ENCODE data around the gene ARHGAP28. TPM values are rescaled to one million over a fixed set of nuclear protein-coding genes. Genes with fewer than 3 reads are reported as not detected.
A peak's percentile ranks its signal among the peaks of the same experiment; 100 is the strongest.

ARHGAP28 gene
- total RNA-seq, 1 experiment from 2014 or later = 9.2 TPM

DNA sequence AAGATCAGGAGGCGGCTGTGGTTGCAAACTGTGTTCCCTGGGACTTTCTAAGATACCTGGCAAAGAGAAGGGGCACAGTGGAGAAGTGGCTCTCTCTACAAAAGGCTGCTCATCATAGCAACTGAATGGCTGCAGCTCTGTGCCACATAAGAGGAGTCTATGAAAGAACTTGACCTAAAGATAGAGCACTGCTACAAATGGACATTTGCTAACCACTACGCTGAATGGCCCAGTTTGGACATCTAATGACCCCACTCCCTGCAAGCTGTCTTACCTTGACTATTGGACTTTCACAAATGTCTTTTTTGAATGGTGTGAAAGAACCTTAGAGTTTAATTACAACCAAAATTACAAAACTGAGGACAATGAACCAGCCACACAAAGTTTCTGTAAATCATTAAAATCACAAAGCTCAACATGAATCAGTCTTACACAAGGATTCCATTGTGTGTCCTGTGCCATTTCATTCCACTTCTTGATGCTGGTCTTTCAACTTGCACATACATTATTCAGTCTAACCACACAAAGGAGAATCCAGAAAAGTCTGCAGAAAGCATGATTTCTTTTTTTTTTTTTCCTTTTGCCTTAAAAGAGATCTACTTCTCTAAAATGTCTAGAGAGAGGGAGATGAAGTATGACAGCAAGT lies 234.1 kb downstream of the ARHGAP28 start:
- Histone ChIP-seq H4K91ac (ENCODE audit: insufficient read length, low read depth, low read length) (no peak overlapping the region), H3K27ac (ENCODE audit: insufficient read length, low read depth, low read length) (no peak overlapping the region), H3K23me2 (ENCODE audit: insufficient read length, low read depth, low read length, poor library complexity, severe bottlenecking) (no peaks in the 10 kb centered on the region), H2AFZ (ENCODE audit: low read length) (no peak overlapping the region), H4K20me1 (ENCODE audit: control insufficient read depth, insufficient read depth, insufficient read length) (no peaks in the 10 kb centered on the region), H3T11ph (ENCODE audit: low read length) (no peak overlapping the region), H3K79me2 (ENCODE audit: insufficient read depth, low read length) (no peaks in the 10 kb centered on the region), H3K14ac (ENCODE audit: insufficient read depth, low read length) (no peak overlapping the region), H2BK5ac (ENCODE audit: insufficient read length, low read length) (no peak overlapping the region), H3K79me1 (ENCODE audit: insufficient read depth, low read depth, low read length, poor library complexity, severe bottlenecking) (no peaks in the 10 kb centered on the region), H3K27me3 (ENCODE audit: insufficient read depth, low read length) (no peaks in the 10 kb centered on the region), H4K8ac (replicated peaks; ENCODE audit: insufficient read length, low read depth, low read length) (no peak overlapping the region), H3K18ac (ENCODE audit: insufficient read length, low read depth, low read length) (no peak overlapping the region), H3K56ac (ENCODE audit: insufficient read length, low read depth, low read length) (no peak overlapping the region), H3K9ac (ENCODE audit: extremely low read depth, insufficient read length, low read length) (no peak overlapping the region), H3K4ac (ENCODE audit: low read depth, low read length) (no peak overlapping the region), H3K9me3 (ENCODE audit: control insufficient read depth, low read depth, low read length) (no peaks in the 10 kb centered on the region), H2BK15ac (ENCODE audit: low read depth, low read length) (no peak overlapping the region), H2BK20ac (ENCODE audit: low read depth, low read length, poor library complexity, severe bottlenecking) (no peak overlapping the region), H2AK5ac (ENCODE audit: insufficient read length, low read length) (no peak overlapping the region), H3K23ac (ENCODE audit: insufficient read length, low read depth, low read length) (no peak overlapping the region), H2BK12ac (ENCODE audit: insufficient read length, low read depth, low read length) (no peak overlapping the region), H3K4me2 (ENCODE audit: insufficient read depth, insufficient read length, low read length) (no peak overlapping the region), H3K4me1 (ENCODE audit: insufficient read depth, low read length) (no peaks in the 10 kb centered on the region), H4K5ac (ENCODE audit: insufficient read length, low read depth, low read length) (no peak overlapping the region), H2BK120ac (ENCODE audit: low read depth, low read length, poor library complexity, severe bottlenecking) (no peak overlapping the region)
- H3K27me3 Mint-ChIP-seq (ENCODE audit: low read depth) = no peaks in the 10 kb centered on the region; the same call in 1 of the 2 replicates
- TF ChIP-seq, protein P1, sequence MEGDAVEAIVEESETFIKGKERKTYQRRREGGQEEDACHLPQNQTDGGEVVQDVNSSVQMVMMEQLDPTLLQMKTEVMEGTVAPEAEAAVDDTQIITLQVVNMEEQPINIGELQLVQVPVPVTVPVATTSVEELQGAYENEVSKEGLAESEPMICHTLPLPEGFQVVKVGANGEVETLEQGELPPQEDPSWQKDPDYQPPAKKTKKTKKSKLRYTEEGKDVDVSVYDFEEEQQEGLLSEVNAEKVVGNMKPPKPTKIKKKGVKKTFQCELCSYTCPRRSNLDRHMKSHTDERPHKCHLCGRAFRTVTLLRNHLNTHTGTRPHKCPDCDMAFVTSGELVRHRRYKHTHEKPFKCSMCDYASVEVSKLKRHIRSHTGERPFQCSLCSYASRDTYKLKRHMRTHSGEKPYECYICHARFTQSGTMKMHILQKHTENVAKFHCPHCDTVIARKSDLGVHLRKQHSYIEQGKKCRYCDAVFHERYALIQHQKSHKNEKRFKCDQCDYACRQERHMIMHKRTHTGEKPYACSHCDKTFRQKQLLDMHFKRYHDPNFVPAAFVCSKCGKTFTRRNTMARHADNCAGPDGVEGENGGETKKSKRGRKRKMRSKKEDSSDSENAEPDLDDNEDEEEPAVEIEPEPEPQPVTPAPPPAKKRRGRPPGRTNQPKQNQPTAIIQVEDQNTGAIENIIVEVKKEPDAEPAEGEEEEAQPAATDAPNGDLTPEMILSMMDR (conservative IDR thresholded peaks at IDR 0.05) = no peak
- peaks cover 40 to 55% (median 50%) of the 10 kb centered on the region in 3 experiments for H3K36me3 Mint-ChIP-seq (ENCODE audit: insufficient read depth in 1 of 3, low read depth in 3 of 3)
- peaks cover 4 to 7% of the 10 kb centered on the region in 2 experiments for H3K9me3 Mint-ChIP-seq
- DNase-seq = no peak
- WGBS (ENCODE audit: extremely low coverage, insufficient read length, low lambda C conversion rate) = no CpG with 5 or more reads among the region's 2 CpGs
- H3K4me3 Mint-ChIP-seq = no peak overlapping the region
- H3K27ac Mint-ChIP-seq = peak overlapping the region in 2 of 3 experiments; percentile 15 to 36; a peak in 2 of 7 replicates
- no peaks in the 10 kb centered on the region for H3K4me1 Mint-ChIP-seq
